Liver (tissue), 9 donors: ENCODE measurements around the gene PPARA. TPM values are rescaled to one million over a fixed set of nuclear protein-coding genes. Genes with fewer than 3 reads are reported as not detected.

Experiments used
- DNase-seq: peaks from one replicate; pipeline ENCODE4 v3.0.0-alpha.2; 2017; ENCODE audit warnings: low spot score
- H3K27ac ChIP-seq, 2 donors: one replicate each; pipeline ENCODE4 v1.7.0; 2013; ENCODE audit warnings: inconsistent platforms in 2 of 2, low read length in 2 of 2, control low read depth in 1 of 2, low read depth in 1 of 2, mild to moderate bottlenecking in 1 of 2
- H3K27me3 ChIP-seq, 4 donors: one replicate each; pipeline versions ENCODE4 v1.6.1 to v1.7.0; 2013; ENCODE audit warnings: low read length in 3 of 4, inconsistent platforms in 1 of 4, mild to moderate bottlenecking in 1 of 4, moderate library complexity in 1 of 4; ENCODE audit not compliant: control insufficient read depth in 4 of 4, insufficient read depth in 4 of 4
- H3K36me3 ChIP-seq, 4 donors: one replicate each; pipeline versions ENCODE4 v1.6.1 to v1.7.0; 2013; ENCODE audit warnings: low read length in 3 of 4, mild to moderate bottlenecking in 3 of 4, low read depth in 1 of 4, moderate library complexity in 1 of 4; ENCODE audit not compliant: control insufficient read depth in 4 of 4, insufficient read depth in 3 of 4
- H3K4me1 ChIP-seq, 4 donors: one replicate each; pipeline versions ENCODE4 v1.6.1 to v1.7.0; 2013; ENCODE audit warnings: low read length in 3 of 4, mild to moderate bottlenecking in 3 of 4, moderate library complexity in 1 of 4; ENCODE audit not compliant: control insufficient read depth in 4 of 4, insufficient read depth in 4 of 4
- H3K4me3 ChIP-seq, 3 donors: one replicate each; pipeline versions ENCODE4 v1.6.1 to v1.7.0; 2013; ENCODE audit warnings: low read length in 3 of 3, control low read depth in 1 of 3, low read depth in 1 of 3, mild to moderate bottlenecking in 1 of 3
- H3K9ac ChIP-seq, 2 donors: one replicate each; pipeline ENCODE4 v1.7.0; 2013; ENCODE audit warnings: low read length in 2 of 2, mild to moderate bottlenecking in 2 of 2, moderate library complexity in 2 of 2, control low read depth in 1 of 2, low read depth in 1 of 2
- H3K9me3 ChIP-seq, 4 donors: one replicate each; pipeline versions ENCODE4 v1.6.1 to v1.7.0; 2013; ENCODE audit warnings: low read length in 3 of 4; ENCODE audit not compliant: control insufficient read depth in 4 of 4
- CTCF ChIP-seq: fragments of 150-350 bp; IDR thresholded peaks from 2 replicates; pipeline ENCODE4 v1.5.1; 2017; ENCODE audit warnings: improper control_type of control experiment, low read depth, low read length; ENCODE audit not compliant: missing input control
- EGR1 ChIP-seq, 2 donors: IDR thresholded peaks; 2 replicates each; pipeline ENCODE4 v1.6.1; 2016 to 2018; ENCODE audit warnings: antibody characterized with exemption in 2 of 2, low read depth in 2 of 2
- FOXA1 ChIP-seq: IDR thresholded peaks from 2 replicates; pipeline ENCODE4 v1.6.1; 2016; ENCODE audit warnings: antibody characterized with exemption
- FOXA2 ChIP-seq: IDR thresholded peaks from 2 replicates; pipeline ENCODE4 v1.6.1; 2016; ENCODE audit warnings: antibody characterized with exemption
- GABPA ChIP-seq, 2 donors: IDR thresholded peaks in 1 of 2; conservative IDR thresholded peaks in 1 of 2; 2 replicates each; pipeline ENCODE4 v1.6.1; 2016; ENCODE audit warnings: antibody characterized with exemption in 2 of 2, mild to moderate bottlenecking in 1 of 2, moderate library complexity in 1 of 2
- HNF4A ChIP-seq, 2 donors: conservative IDR thresholded peaks; 2 replicates each; pipeline ENCODE4 v1.6.1; 2016; ENCODE audit warnings: antibody characterized with exemption in 2 of 2, mild to moderate bottlenecking in 2 of 2
- HNF4G ChIP-seq: IDR thresholded peaks from 2 replicates; pipeline ENCODE4 v1.6.1; 2016; ENCODE audit warnings: antibody characterized with exemption
- JUND ChIP-seq, 2 donors: IDR thresholded peaks; 2 replicates each; pipeline ENCODE4 v1.6.1; 2016; ENCODE audit warnings: antibody characterized with exemption in 2 of 2
- MAX ChIP-seq: IDR thresholded peaks from 2 replicates; pipeline ENCODE4 v1.6.1; 2016; ENCODE audit warnings: antibody characterized with exemption
- NR2F2 ChIP-seq: IDR thresholded peaks from 2 replicates; pipeline ENCODE4 v1.6.1; 2016; ENCODE audit warnings: antibody characterized with exemption
- RAD21 ChIP-seq, 2 donors: IDR thresholded peaks; 2 replicates each; pipeline ENCODE4 v1.6.1; 2016; ENCODE audit warnings: antibody characterized with exemption in 2 of 2, mild to moderate bottlenecking in 2 of 2
- REST ChIP-seq: IDR thresholded peaks from 2 replicates; pipeline ENCODE4 v1.6.1; 2016; ENCODE audit warnings: antibody characterized with exemption, mild to moderate bottlenecking
- RXRA ChIP-seq, 2 donors: IDR thresholded peaks; 2 replicates each; pipeline ENCODE4 v1.6.1; 2017 to 2018; ENCODE audit warnings: antibody characterized with exemption in 2 of 2, mild to moderate bottlenecking in 1 of 2
- SP1 ChIP-seq: IDR thresholded peaks from 2 replicates; pipeline ENCODE4 v1.6.1; 2018; ENCODE audit warnings: antibody characterized with exemption, mild to moderate bottlenecking
- TAF1 ChIP-seq: conservative IDR thresholded peaks from 2 replicates; pipeline ENCODE4 v1.6.1; 2016; ENCODE audit warnings: antibody characterized with exemption, mild to moderate bottlenecking
- YY1 ChIP-seq: IDR thresholded peaks from 2 replicates; pipeline ENCODE4 v1.6.1; 2016; ENCODE audit warnings: antibody characterized with exemption, mild to moderate bottlenecking
- WGBS: extraction: QIAGEN DNeasy Blood & Tissue Kit; methylation state at CpG from one replicate; pipeline ENCODE4 v1.1.7; 2013; 5-methylcytosine and 5-hydroxymethylcytosine counted together
- polyA plus RNA-seq, 2 donors: library from polyadenylated mRNA; stranded (reverse) in 1 of 2; unstranded in 1 of 2; fragments of 200-250 nt in 1 of 2; fragments of >200 nt in 1 of 2; fragmentation: Nextera tagmentation in 1 of 2; extraction: Ambion mirVana in 1 of 2; gene quantifications; one replicate each; pipeline versions ENCODE4 v1.2.1 to v1.2.3, GENCODE V29; 2013 to 2015
- total RNA-seq, 2 donors: library from RNA; depleted of rRNA; stranded (reverse); fragments of >200 nt; gene quantifications; one replicate each; pipeline ENCODE4 v1.2.3, GENCODE V29; 2014
- TF ChIP-seq, protein P1 (sequence below): IDR thresholded peaks from 2 replicates; pipeline ENCODE4 v1.6.1; 2016; ENCODE audit warnings: antibody characterized with exemption
- TF ChIP-seq, protein P2 (sequence below): IDR thresholded peaks from 2 replicates; pipeline ENCODE4 v1.6.1; 2016; ENCODE audit warnings: antibody characterized with exemption
- donor health status: healthy.
- donor health status: healthy.
- donor health status: healthy.
- donor health status: healthy.
- donor health status: healthy.

The PPARA gene
- total and polyA plus RNA-seq, 4 donors: 31.2 to 78.8 (median 41.3) TPM

GRCh38 chr22:46146329-46146728 lies 4.0 kb upstream of the PPARA start:
- no peaks in the 10 kb centered on the region for H3K27me3 ChIP-seq
- H3K4me1 ChIP-seq: peaks cover 11 to 64% (median 54%) of the 10 kb centered on the region in 4 donors
- no peaks in the 10 kb centered on the region for H3K36me3 ChIP-seq
- no peak overlapping the region for H3K4me3 ChIP-seq
- no peak for DNase-seq
- TF ChIP-seq CTCF (no peak), FOXA1 (no peak), MAX (no peak), FOXA2 (no peak), HNF4A (conservative IDR thresholded peaks at IDR 0.05) (no peak), EGR1 (IDR thresholded peaks at IDR 0.05; ENCODE audit: low read depth in 2 of 2) (no peak), SP1 (no peak), REST (no peak), TAF1 (no peak), RXRA (IDR thresholded peaks at IDR 0.05) (no peak), HNF4G (no peak), JUND (IDR thresholded peaks at IDR 0.05) (no peak), NR2F2 (no peak), YY1 (no peak), GABPA (IDR thresholded peaks at IDR 0.05 in 1 of 2, conservative IDR thresholded peaks at IDR 0.05 in 1 of 2) (no peak), RAD21 (IDR thresholded peaks at IDR 0.05) (no peak)
- TF ChIP-seq, protein P1, sequence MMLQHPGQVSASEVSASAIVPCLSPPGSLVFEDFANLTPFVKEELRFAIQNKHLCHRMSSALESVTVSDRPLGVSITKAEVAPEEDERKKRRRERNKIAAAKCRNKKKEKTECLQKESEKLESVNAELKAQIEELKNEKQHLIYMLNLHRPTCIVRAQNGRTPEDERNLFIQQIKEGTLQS: no peak
- TF ChIP-seq, protein P2, sequence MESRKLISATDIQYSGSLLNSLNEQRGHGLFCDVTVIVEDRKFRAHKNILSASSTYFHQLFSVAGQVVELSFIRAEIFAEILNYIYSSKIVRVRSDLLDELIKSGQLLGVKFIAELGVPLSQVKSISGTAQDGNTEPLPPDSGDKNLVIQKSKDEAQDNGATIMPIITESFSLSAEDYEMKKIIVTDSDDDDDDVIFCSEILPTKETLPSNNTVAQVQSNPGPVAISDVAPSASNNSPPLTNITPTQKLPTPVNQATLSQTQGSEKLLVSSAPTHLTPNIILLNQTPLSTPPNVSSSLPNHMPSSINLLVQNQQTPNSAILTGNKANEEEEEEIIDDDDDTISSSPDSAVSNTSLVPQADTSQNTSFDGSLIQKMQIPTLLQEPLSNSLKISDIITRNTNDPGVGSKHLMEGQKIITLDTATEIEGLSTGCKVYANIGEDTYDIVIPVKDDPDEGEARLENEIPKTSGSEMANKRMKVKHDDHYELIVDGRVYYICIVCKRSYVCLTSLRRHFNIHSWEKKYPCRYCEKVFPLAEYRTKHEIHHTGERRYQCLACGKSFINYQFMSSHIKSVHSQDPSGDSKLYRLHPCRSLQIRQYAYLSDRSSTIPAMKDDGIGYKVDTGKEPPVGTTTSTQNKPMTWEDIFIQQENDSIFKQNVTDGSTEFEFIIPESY: no peak
- no peak overlapping the region for H3K9ac ChIP-seq
- 93% methylated on average over 4 of the region's 4 CpGs for WGBS
- H3K9me3 ChIP-seq: no peaks in the 10 kb centered on the region
- H3K27ac ChIP-seq: peak overlapping the region; percentile 96 to 97
